CD4-positive, alpha-beta T cell treated with Interleukin-12 subunit alpha and Interleukin-12 subunit beta, for 1 hour (primary cell): ENCODE measurements around the gene B4GALNT2.

Experiments used
- DNase-seq: peaks from one replicate; pipeline ENCODE4 v3.0.0-alpha.2; 2020

B4GALNT2 gene

GRCh38 chr17:49216482-49216881 is 83.9 kb downstream of the B4GALNT2 start:
- no peak for DNase-seq

GRCh38 chr17:49216953-49217650 is 84.5 kb downstream of the B4GALNT2 start:
- DNase-seq = peak; percentile 25

- DNase-seq = peak; percentile 84
Observed at GRCh38 chr17:49217651-49218413, 85.3 kb downstream of the B4GALNT2 start.

GRCh38 chr17:49218941-49219913 is 86.7 kb downstream of the B4GALNT2 start:
- DNase-seq = peak; percentile 76

GRCh38 chr17:49219987-49220386 is 87.4 kb downstream of the B4GALNT2 start:
- DNase-seq = no peak

- no peak for DNase-seq
Observed at GRCh38 chr17:49223168-49223516, 90.6 kb downstream of the B4GALNT2 start.

GRCh38 chr17:49223517-49224197 is 91.1 kb downstream of the B4GALNT2 start:
- peak; percentile 69 for DNase-seq

GRCh38 chr17:49224198-49224996 is 91.8 kb downstream of the B4GALNT2 start:
- peak; percentile 63 for DNase-seq

- no peak for DNase-seq
Observed at GRCh38 chr17:49224997-49225337, 92.4 kb downstream of the B4GALNT2 start.

GRCh38 chr17:49225554-49226236 is 93.1 kb downstream of the B4GALNT2 start:
- no peak for DNase-seq
